ENCODE measurements around the gene PGLYRP4. TPM values are rescaled to one million over a fixed set of nuclear protein-coding genes. Genes with fewer than 3 reads are reported as not detected.

The PGLYRP4 gene
- total RNA-seq, 4 donors from 2014 or later: not detected

DNA sequence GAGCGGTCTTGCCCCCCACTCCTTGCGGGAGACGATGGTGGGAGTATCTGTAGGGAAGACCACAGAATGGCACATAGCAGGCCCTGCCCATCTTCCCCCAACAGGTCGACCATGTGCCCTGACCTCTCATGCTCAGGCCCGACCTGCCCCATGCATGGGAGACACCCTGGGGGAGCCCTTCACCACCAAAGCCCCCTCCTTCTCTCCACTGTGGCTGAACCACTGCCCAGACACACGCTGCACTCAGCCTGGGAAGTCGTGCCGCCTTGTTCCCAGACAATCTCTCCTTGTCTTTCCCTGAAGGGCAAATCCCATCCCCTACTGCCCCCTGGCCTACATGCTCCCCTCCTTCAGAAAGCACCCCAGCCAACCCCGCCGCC is 41.4 kb downstream of the PGLYRP4 start:
- intact Hi-C loops (cut with DNase I): no loop called here
- 84 to 88% methylated on average over 9 to 10 of the region's 10 CpGs for WGBS, 2 donors
- Histone ChIP-seq H3K36me3 (no peaks in the 10 kb centered on the region), H3K4me3 (replicated peaks in 1 of 3) (no peak overlapping the region), H3K9me3 (no peaks in the 10 kb centered on the region), H3K4me1 (no peaks in the 10 kb centered on the region), H3K27me3 (no peaks in the 10 kb centered on the region), H3K27ac (no peak overlapping the region)
- DNase-seq: no peak
- TF ChIP-seq, protein P1, sequence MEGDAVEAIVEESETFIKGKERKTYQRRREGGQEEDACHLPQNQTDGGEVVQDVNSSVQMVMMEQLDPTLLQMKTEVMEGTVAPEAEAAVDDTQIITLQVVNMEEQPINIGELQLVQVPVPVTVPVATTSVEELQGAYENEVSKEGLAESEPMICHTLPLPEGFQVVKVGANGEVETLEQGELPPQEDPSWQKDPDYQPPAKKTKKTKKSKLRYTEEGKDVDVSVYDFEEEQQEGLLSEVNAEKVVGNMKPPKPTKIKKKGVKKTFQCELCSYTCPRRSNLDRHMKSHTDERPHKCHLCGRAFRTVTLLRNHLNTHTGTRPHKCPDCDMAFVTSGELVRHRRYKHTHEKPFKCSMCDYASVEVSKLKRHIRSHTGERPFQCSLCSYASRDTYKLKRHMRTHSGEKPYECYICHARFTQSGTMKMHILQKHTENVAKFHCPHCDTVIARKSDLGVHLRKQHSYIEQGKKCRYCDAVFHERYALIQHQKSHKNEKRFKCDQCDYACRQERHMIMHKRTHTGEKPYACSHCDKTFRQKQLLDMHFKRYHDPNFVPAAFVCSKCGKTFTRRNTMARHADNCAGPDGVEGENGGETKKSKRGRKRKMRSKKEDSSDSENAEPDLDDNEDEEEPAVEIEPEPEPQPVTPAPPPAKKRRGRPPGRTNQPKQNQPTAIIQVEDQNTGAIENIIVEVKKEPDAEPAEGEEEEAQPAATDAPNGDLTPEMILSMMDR (IDR thresholded peaks at IDR 0.05): no peak
- no peak for TF ChIP-seq POLR2A (IDR thresholded peaks at IDR 0.05)

DNA sequence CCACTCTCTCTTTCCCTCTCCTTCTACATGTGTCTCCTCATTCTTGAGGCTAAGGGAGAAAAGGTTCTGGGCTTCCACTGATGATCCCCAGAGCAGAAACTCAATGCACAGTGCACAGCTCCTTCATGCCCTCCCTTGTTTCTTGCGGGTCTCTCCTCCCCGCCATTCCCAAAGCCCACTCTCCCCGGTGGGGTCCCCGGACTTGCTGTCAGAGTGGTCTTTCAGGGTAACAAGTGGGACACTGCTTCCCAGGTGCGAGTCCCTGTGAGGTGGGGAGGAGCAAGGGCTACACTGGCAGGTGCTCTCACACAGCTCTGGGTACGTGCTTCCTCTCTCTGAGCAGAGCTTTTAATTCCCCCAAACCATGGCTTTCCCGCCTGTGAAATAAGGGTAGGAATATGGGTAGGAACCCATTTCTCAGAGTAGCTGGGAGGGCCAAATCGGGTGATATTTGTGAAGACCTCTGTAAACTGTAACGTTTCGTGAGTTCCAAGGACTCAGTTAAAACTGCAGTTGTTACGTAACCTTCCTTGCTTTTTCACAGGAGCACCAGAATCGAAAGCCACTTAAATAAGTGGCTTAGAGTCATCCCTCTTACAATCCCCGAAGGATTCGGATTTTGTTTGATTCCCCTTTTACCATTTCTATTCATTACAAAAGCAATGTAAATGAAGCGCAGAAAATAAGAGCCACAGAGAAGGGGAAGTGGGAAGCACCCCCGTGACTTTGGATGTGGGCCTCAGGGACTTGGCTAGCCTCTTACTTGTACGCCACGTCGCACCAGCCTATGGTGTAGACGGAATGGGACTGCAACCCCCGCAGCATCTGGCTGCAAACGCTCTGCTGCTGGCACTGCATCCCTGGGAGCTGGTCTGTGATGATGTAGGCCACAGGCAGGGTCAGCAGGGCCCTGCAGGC is 42.1 kb downstream of the PGLYRP4 start:
- Histone ChIP-seq H3K36me3 (no peaks in the 10 kb centered on the region), H3K4me1 (no peaks in the 10 kb centered on the region), H3K27ac (no peak overlapping the region), H3K9me3 (no peaks in the 10 kb centered on the region), H3K4me3 (replicated peaks in 1 of 3) (no peak overlapping the region), H3K27me3 (no peaks in the 10 kb centered on the region)
- no peak for DNase-seq
- intact Hi-C loops (cut with DNase I): no loop called here
- TF ChIP-seq, protein P1 (IDR thresholded peaks at IDR 0.05): no peak
- no peak for TF ChIP-seq POLR2A (IDR thresholded peaks at IDR 0.05)
- WGBS, 2 donors: 84 to 88% methylated on average over 22 of the region's 22 CpGs

DNA sequence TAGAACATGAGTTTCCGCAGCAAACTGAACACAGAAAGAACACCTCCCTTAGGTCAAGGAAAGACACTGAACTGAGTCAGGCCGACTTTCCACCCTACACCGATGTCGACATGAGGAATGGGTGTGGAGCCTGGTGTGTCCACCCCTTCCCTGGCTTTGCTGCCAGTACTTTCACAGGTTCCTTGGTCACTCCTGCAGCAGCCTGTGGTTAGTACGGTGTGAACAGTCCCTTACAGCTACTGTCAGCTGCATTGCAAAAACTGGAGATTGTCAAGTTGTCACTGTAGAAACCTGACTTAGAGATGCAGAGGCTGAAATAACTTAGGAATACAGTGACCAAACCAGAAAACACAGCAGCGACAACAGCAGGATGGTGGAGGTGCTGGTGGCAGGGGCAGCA is 43.0 kb downstream of the PGLYRP4 start:
- TF ChIP-seq POLR2A (IDR thresholded peaks at IDR 0.05): no peak
- TF ChIP-seq, protein P1 (IDR thresholded peaks at IDR 0.05): no peak
- Histone ChIP-seq H3K27me3 (no peaks in the 10 kb centered on the region), H3K27ac (no peak overlapping the region), H3K36me3 (no peaks in the 10 kb centered on the region), H3K4me1 (no peaks in the 10 kb centered on the region), H3K4me3 (replicated peaks in 1 of 3) (no peak overlapping the region), H3K9me3 (no peaks in the 10 kb centered on the region)
- no peak for DNase-seq
- 88 to 93% methylated on average over 6 of the region's 6 CpGs for WGBS, 2 donors
- intact Hi-C loops (cut with DNase I): no loop called here

GRCh38 chr1:153302308-153302707 is 46.3 kb downstream of the PGLYRP4 start:
- TF ChIP-seq, protein P1 (IDR thresholded peaks at IDR 0.05): no peak
- no peak for TF ChIP-seq POLR2A (IDR thresholded peaks at IDR 0.05)
- no peaks in the 10 kb centered on the region for H3K4me1 ChIP-seq
- no peaks in the 10 kb centered on the region for H3K36me3 ChIP-seq
- DNase-seq: no peak
- 82 to 89% methylated on average over 5 of the region's 5 CpGs for WGBS, 2 donors
- no peak overlapping the region for H3K4me3 ChIP-seq (replicated peaks in 1 of 3)
- H3K27me3 ChIP-seq: no peaks in the 10 kb centered on the region
- no peaks in the 10 kb centered on the region for H3K9me3 ChIP-seq
- intact Hi-C loops (cut with DNase I): no loop called here
- no peak overlapping the region for H3K27ac ChIP-seq

- intact Hi-C loops (cut with DNase I): no loop called here
- no peak for TF ChIP-seq POLR2A (IDR thresholded peaks at IDR 0.05)
- TF ChIP-seq, protein P1 (IDR thresholded peaks at IDR 0.05): no peak
- H3K36me3 ChIP-seq: no peaks in the 10 kb centered on the region
- no peak for DNase-seq
- no peaks in the 10 kb centered on the region for H3K27me3 ChIP-seq
- H3K4me3 ChIP-seq (replicated peaks in 1 of 3): no peak overlapping the region
- H3K4me1 ChIP-seq: no peaks in the 10 kb centered on the region
- 67 to 73% methylated on average over 9 of the region's 9 CpGs for WGBS, 2 donors
- no peak overlapping the region for H3K27ac ChIP-seq
- H3K9me3 ChIP-seq: no peaks in the 10 kb centered on the region
Measured at GRCh38 chr1:153293851-153294250, 54.8 kb downstream of the PGLYRP4 start.

Data from thyroid gland (tissue), 4 donors.